GM06990 (cell line): ENCODE measurements around the gene PDZD2.

Experiments
- DNase-seq: peaks from one replicate; pipeline ENCODE4 v3.0.0-alpha.2; 2011; ENCODE audit not compliant: insufficient read length; ENCODE audit errors: extremely low read depth
- H3K27me3 ChIP-seq: replicated peaks from 2 replicates; pipeline ENCODE4 v1.6.0; 2011; ENCODE audit warnings: low read length; ENCODE audit not compliant: control insufficient read depth, insufficient read depth
- H3K36me3 ChIP-seq: 2 replicates; pipeline ENCODE4 v1.5.1; 2011; ENCODE audit warnings: low read length; ENCODE audit not compliant: control insufficient read depth, insufficient read depth
- H3K4me3 ChIP-seq: replicated peaks from 2 replicates; pipeline ENCODE4 v1.5.1; 2011; ENCODE audit warnings: low read depth, mild to moderate bottlenecking, control low read depth, low read length
- TF ChIP-seq, protein P1 (sequence below): IDR thresholded peaks from 2 replicates; pipeline ENCODE4 v1.5.1; 2011; ENCODE audit warnings: low read length, control low read depth, mild to moderate bottlenecking, inconsistent platforms; ENCODE audit not compliant: insufficient read depth, poor library complexity, severe bottlenecking

The PDZD2 gene

DNA sequence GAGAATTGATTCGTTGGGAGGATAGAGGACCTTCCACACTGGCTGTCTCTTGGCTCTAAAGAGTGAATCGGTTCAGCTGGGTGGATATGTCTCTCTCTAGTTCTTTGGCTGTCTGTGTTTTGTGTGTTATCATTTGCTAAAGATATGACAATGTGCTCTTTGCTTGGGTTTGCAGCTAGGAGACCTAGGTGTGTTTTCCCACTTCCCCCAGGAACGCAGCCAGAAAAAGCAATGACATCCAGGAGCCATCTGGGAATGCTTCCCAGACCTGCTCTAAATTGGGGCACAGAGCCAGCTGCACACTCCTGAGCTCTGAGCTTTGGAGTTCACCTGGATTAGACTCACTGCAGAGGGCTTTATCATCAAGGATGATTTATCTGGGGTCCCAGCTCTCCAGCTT lies 12.8 kb upstream of the PDZD2 start:
- no peaks in the 10 kb centered on the region for H3K27me3 ChIP-seq
- TF ChIP-seq, protein P1, sequence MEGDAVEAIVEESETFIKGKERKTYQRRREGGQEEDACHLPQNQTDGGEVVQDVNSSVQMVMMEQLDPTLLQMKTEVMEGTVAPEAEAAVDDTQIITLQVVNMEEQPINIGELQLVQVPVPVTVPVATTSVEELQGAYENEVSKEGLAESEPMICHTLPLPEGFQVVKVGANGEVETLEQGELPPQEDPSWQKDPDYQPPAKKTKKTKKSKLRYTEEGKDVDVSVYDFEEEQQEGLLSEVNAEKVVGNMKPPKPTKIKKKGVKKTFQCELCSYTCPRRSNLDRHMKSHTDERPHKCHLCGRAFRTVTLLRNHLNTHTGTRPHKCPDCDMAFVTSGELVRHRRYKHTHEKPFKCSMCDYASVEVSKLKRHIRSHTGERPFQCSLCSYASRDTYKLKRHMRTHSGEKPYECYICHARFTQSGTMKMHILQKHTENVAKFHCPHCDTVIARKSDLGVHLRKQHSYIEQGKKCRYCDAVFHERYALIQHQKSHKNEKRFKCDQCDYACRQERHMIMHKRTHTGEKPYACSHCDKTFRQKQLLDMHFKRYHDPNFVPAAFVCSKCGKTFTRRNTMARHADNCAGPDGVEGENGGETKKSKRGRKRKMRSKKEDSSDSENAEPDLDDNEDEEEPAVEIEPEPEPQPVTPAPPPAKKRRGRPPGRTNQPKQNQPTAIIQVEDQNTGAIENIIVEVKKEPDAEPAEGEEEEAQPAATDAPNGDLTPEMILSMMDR, result no peak
- H3K4me3 ChIP-seq, result no peak overlapping the region
- DNase-seq, result no peak
- H3K36me3 ChIP-seq, result no peaks in the 10 kb centered on the region

DNA sequence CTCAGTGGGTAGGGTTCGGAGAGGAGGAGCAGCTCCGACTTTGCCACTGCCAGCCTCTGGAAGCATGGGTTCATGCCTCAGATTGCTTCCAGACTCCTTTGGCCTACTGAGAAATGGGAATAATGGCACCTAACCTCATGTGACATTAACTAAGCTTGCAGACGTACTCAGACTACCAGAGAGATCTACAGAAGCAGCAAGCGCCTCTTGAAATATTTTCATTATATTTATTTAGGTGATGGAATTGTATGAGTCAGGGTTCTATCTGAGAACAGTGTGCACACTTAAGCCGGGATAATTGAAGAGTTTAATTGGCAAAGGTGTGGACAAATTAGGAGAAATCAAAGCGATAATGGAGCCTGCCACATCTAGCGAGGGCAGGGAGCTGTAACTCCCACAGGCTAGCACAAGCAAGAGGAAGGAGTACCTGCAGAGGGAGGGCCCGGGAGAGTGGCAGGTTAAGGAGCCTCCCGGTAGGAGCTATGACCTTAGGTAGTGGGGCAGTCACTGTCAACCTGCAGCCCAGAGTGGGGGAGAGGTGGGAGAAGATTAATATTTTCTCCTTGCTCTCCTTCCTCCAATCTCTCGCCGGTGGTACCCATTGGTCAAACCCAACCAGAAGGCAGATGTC lies 12.2 kb upstream of the PDZD2 start:
- no peaks in the 10 kb centered on the region for H3K27me3 ChIP-seq

DNA sequence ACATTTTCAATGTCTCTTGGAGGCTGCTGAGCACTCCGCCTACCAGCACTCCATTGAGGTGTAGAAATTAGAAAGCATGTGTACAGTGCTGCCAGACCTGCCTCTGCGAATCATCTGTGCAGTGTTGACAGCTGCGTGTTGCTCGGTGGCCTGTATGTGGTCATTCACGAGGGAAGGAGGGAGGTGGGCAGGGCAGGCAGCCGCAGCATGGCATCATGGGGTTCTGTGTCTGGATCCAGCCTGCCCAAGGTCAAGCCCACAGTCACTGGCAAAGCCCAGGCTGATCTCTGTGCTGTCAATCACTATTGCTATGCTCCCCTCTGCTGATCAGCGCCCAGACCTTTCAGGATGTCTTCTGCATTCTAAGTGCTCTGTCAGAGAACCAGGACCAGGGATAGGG lies 8.0 kb upstream of the PDZD2 start:
- no peaks in the 10 kb centered on the region for H3K36me3 ChIP-seq
- TF ChIP-seq, protein P1, result no peak
- H3K4me3 ChIP-seq, result no peak overlapping the region
- no peaks in the 10 kb centered on the region for H3K27me3 ChIP-seq
- no peak for DNase-seq

More for the DNA sequence above, 12.2 kb upstream of the PDZD2 start:
- DNase-seq, result no peak
- Histone ChIP-seq H3K36me3 (no peaks in the 10 kb centered on the region), H3K4me3 (no peak overlapping the region)
- TF ChIP-seq, protein P1, result no peak

DNA sequence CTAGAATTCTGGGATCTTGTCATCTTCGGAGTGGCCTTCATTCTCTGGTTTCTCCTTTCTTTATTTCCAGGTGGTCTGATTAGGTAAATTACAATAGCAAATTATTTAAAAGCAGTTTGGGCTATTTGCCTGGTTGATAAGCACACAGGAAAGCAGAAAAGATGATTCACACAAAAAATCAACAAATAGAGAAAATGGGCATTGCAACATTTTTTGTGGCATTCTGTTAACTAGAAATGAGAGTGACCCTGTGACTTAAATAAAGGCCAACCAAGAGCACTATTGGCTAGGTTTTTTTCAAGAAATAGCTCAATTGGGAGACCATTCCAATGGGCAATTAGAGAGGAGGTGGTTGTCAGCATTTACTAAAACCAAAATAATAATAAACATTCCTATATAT lies 6.5 kb upstream of the PDZD2 start:
- H3K4me3 ChIP-seq, result no peak overlapping the region
- H3K27me3 ChIP-seq, result no peaks in the 10 kb centered on the region
- no peak for DNase-seq
- TF ChIP-seq, protein P1, result no peak
- H3K36me3 ChIP-seq, result no peaks in the 10 kb centered on the region

DNA sequence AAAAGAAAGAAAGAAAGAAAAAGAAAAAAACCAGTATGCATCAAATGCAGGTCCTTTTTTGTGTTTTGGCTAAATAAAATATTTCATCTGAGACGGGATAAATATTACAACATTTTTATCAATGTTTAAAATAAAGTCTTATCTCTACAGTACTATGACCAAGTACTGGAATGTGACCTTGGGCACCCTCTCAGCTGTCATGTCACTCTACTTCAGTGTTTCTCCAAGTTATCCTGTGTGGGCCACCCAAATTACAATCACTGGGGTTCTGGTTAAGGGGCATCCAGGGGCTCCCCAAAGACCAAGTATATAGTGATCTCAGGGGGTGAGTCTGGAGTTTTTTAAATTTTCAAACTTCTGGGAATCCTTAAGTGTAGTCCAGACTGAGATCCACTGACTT lies 3.5 kb upstream of the PDZD2 start:
- Histone ChIP-seq H3K36me3 (no peaks in the 10 kb centered on the region), H3K4me3 (no peak overlapping the region), H3K27me3 (peaks cover 1% of the 10 kb centered on the region)
- no peak for DNase-seq
- TF ChIP-seq, protein P1, result no peak

DNA sequence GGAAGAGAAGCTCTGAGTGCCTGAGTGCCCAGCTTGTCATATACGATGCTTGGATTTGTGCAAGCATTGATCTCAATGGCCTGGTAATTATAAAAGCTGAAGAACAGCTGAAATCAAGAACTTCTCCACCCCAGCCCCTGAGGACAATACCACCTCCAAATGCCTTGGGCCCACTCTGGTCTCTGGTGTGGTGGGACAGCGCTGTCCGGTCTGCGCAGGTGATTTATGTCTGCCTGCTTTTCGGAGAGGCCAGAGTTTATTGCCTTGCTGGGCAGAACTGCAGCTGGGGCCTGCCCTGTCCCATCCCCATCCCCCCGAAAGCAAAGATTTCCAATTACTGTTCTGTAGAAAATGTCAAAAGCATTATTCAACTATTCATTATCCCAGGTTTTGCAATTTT lies 1.1 kb upstream of the PDZD2 start:
- H3K4me3 ChIP-seq, result no peak overlapping the region
- peaks cover 3% of the 10 kb centered on the region for H3K27me3 ChIP-seq
- TF ChIP-seq, protein P1, result no peak
- no peaks in the 10 kb centered on the region for H3K36me3 ChIP-seq
- DNase-seq, result no peak
